IPS-18c (cell line): ENCODE data around the gene LUC7L.
"Not testable (repeated sequence)": the region's sequence is repeated elsewhere in the genome, so short reads cannot be mapped to it uniquely, and the experiment has no call there.

Experiments
- H3K4me3 ChIP-seq: 2 replicates; pipeline ENCODE4 v1.7.0; 2013; ENCODE audit warnings: low read depth, mild to moderate bottlenecking, low read length, moderate library complexity; ENCODE audit not compliant: insufficient read depth
- H3K9me3 ChIP-seq: one replicate; pipeline ENCODE4 v1.6.1; 2013; ENCODE audit warnings: mild to moderate bottlenecking, low read length, moderate library complexity; ENCODE audit not compliant: control insufficient read depth, insufficient read depth

LUC7L gene

GRCh38 chr16:176477-177382 lies 52.5 kb downstream of the LUC7L start, which contains the start of gene HBA1:
HBA1 (plus strand) TSS chr16:176680; CDS start chr16:176717, 37 bp downstream.
- not testable (repeated sequence) for H3K9me3 ChIP-seq, H3K4me3 ChIP-seq

GRCh38 chr16:176006-176405 lies 53.2 kb downstream of the LUC7L start:
- H3K4me3 ChIP-seq, H3K9me3 ChIP-seq: not testable (repeated sequence)

GRCh38 chr16:175011-175949 lies 54.0 kb downstream of the LUC7L start:
- Histone ChIP-seq H3K4me3 (no peak overlapping the region), H3K9me3 (no peaks in the 10 kb centered on the region)

GRCh38 chr16:173928-174769 lies 55.1 kb downstream of the LUC7L start:
- not testable (repeated sequence) for H3K4me3 ChIP-seq, H3K9me3 ChIP-seq

GRCh38 chr16:173211-173854 lies 55.9 kb downstream of the LUC7L start:
- H3K4me3 ChIP-seq, H3K9me3 ChIP-seq: not testable (repeated sequence)

- not testable (repeated sequence) for H3K9me3 ChIP-seq, H3K4me3 ChIP-seq
These were observed 56.8 kb downstream of the LUC7L start, which contains the start of gene HBA2 for GRCh38 chr16:172374-172941. HBA2 (plus strand) TSS chr16:172876; CDS start chr16:172913, 37 bp downstream.

- peaks cover 2% of the 10 kb centered on the region for H3K9me3 ChIP-seq
- no peak overlapping the region for H3K4me3 ChIP-seq
These were observed 58.5 kb downstream of the LUC7L start for GRCh38 chr16:170788-171187.

- not testable (repeated sequence) for H3K9me3 ChIP-seq, H3K4me3 ChIP-seq
These were observed 59.2 kb downstream of the LUC7L start for GRCh38 chr16:170088-170507.

GRCh38 chr16:169014-169413 lies 60.2 kb downstream of the LUC7L start:
- peaks cover 2% of the 10 kb centered on the region for H3K9me3 ChIP-seq
- no peak overlapping the region for H3K4me3 ChIP-seq

- peaks cover 2% of the 10 kb centered on the region for H3K9me3 ChIP-seq
These were observed 60.8 kb downstream of the LUC7L start for GRCh38 chr16:168424-168823.

GRCh38 chr16:167122-167690 lies 62.0 kb downstream of the LUC7L start:
- H3K4me3 ChIP-seq = no peak overlapping the region
- H3K9me3 ChIP-seq = peaks cover 2% of the 10 kb centered on the region

More at GRCh38 chr16:168424-168823, 60.8 kb downstream of the LUC7L start:
- H3K4me3 ChIP-seq = no peak overlapping the region

- Histone ChIP-seq H3K9me3 (peaks cover 2% of the 10 kb centered on the region), H3K4me3 (0 out of 2 replicates have a peak overlapping the region, but pooled peaks have one; percentile 40)
These were observed 62.7 kb downstream of the LUC7L start for GRCh38 chr16:166375-167121.

- Histone ChIP-seq H3K9me3 (peaks cover 2% of the 10 kb centered on the region), H3K4me3 (peak within 1 kb of the TSS; percentile 40)
These were observed 63.5 kb downstream of the LUC7L start, which contains the start of gene HBM for GRCh38 chr16:165539-166374. HBM (plus strand) TSS chr16:165978; CDS start chr16:165998, 20 bp downstream.

GRCh38 chr16:164827-165538 lies 64.3 kb downstream of the LUC7L start:
- Histone ChIP-seq H3K4me3 (peak overlapping the region; percentile 40), H3K9me3 (peaks cover 2% of the 10 kb centered on the region)
